Panc1 (cell line): ENCODE measurements around the gene MAP3K6. TPM values are rescaled to one million over a fixed set of nuclear protein-coding genes. Genes with fewer than 3 reads are reported as not detected.

Experiments used
- ATAC-seq: fragments of 200-7000 bp; cut with Tn5 transposase; 2 replicates; pipeline ENCODE4 v1.9.1; 2020; ENCODE audit warnings: mild to moderate bottlenecking, moderate library complexity
- BruUV-seq: library from RNA; stranded (reverse); fragments of 400-500 nt; replicated peaks from 2 replicates; lab custom pipeline; 2021; lab: Mats Ljungman, UMichigan
- CTCF ChIA-PET: fragments of 300-600 bp; sonication (Branson Sonifier 250); formaldehyde crosslinking; loops from one replicate; lab custom pipeline; 2022; ENCODE audit warnings: antibody characterized with exemption; lab: Charles Lee
- POLR2A ChIA-PET: fragments of 300-600 bp; sonication (Branson Sonifier 250); formaldehyde crosslinking; loops from one replicate; lab custom pipeline; 2022; ENCODE audit warnings: antibody characterized with exemption; lab: Charles Lee
- DNase-seq: peaks from one replicate; pipeline ENCODE4 v3.0.0-alpha.2; 2010; ENCODE audit warnings: low read depth, low spot score
- H3K27ac ChIP-seq: 2 replicates; pipeline ENCODE4 v1.5.1; 2011; ENCODE audit warnings: mild to moderate bottlenecking, low read length, inconsistent platforms
- H3K27me3 ChIP-seq: fragments of 200-500 bp; sonication (Bioruptor generic); 2 replicates; pipeline ENCODE4 v1.6.0; 2014; ENCODE audit warnings: low read length, inconsistent platforms; ENCODE audit not compliant: control insufficient read depth, insufficient read depth
- H3K36me3 ChIP-seq: fragments of 200-500 bp; sonication (Bioruptor generic); 2 replicates; pipeline ENCODE4 v1.5.1; 2014; ENCODE audit warnings: inconsistent platforms, mild to moderate bottlenecking, low read length, moderate library complexity; ENCODE audit not compliant: control insufficient read depth, insufficient read depth
- H3K4me1 ChIP-seq: 2 replicates; pipeline ENCODE4 v1.5.1; 2011; ENCODE audit warnings: inconsistent platforms, mild to moderate bottlenecking, low read length, moderate library complexity; ENCODE audit not compliant: control insufficient read depth, insufficient read depth
- H3K4me3 ChIP-seq, 2 experiments: 2 replicates each; pipeline ENCODE4 v1.5.1; 2011 to 2012; ENCODE audit warnings: low read depth in 2 of 2, low read length in 2 of 2, mild to moderate bottlenecking in 2 of 2, inconsistent platforms in 1 of 2, moderate library complexity in 1 of 2
- H3K9me3 ChIP-seq: fragments of 200-500 bp; sonication (Bioruptor generic); 2 replicates; pipeline ENCODE4 v1.5.1; 2014; ENCODE audit warnings: low read depth, mild to moderate bottlenecking, inconsistent platforms, low read length, moderate library complexity; ENCODE audit not compliant: control insufficient read depth, insufficient read depth
- CTCF ChIP-seq: fragments of 450-650 bp; IDR thresholded peaks from 2 replicates; pipeline ENCODE4 v1.5.1; 2017; ENCODE audit warnings: mild to moderate bottlenecking
- POLR2AphosphoS5 ChIP-seq: IDR thresholded peaks from 2 replicates; pipeline ENCODE4 v1.6.1; 2012; ENCODE audit warnings: mild to moderate bottlenecking, low read depth, low read length, moderate library complexity
- REST ChIP-seq, 2 experiments: IDR thresholded peaks; 2 replicates each; pipeline ENCODE4 v1.6.1; 2011 to 2012; ENCODE audit warnings: low read depth in 2 of 2, control low read depth in 1 of 2, low read length in 1 of 2, mild to moderate bottlenecking in 1 of 2, moderate library complexity in 1 of 2; ENCODE audit not compliant: insufficient read depth in 1 of 2
- SIN3A ChIP-seq: IDR thresholded peaks from 2 replicates; pipeline ENCODE4 v1.6.1; 2012; ENCODE audit warnings: low read depth, mild to moderate bottlenecking, low read length, moderate library complexity, borderline replicate concordance; ENCODE audit not compliant: insufficient read depth
- TCF7L2 ChIP-seq: IDR thresholded peaks from 2 replicates; pipeline ENCODE4 v1.6.1; 2011; ENCODE audit warnings: mild to moderate bottlenecking, low read depth, low read length, inconsistent platforms
- in situ Hi-C: cut with HindIII; loops from 2 replicates; pipeline ENCODE4 v1.10.0; 2016; ENCODE audit warnings: low sequenced_read_pairs, low pct_unique_long_range_greater_than_20kb
- intact Hi-C: fragments of 100-400 bp; cut with micrococcal nuclease; formaldehyde crosslinking; loops from one replicate; pipeline ENCODE4 v1.10.0; 2022; ENCODE audit not compliant: unreplicated experiment
- total RNA-seq: library from RNA; stranded (reverse); gene quantifications from one replicate; pipeline ENCODE4 v1.2.1, GENCODE V29; 2021; ENCODE audit not compliant: unreplicated experiment

MAP3K6 gene
- total RNA-seq, 1 experiment from 2014 or later, result 56.9 TPM

- H3K27me3 ChIP-seq, result no peaks in the 10 kb centered on the region
- H3K9me3 ChIP-seq, result no peaks in the 10 kb centered on the region
- in situ Hi-C loops (no loop called here), intact Hi-C loops (loop anchor here (2.0 to 10.0 kb wide), 3 partner anchors 94 to 270 kb away; no protein-coding TSS in a partner anchor)
- POLR2A ChIA-PET, result no interaction called here
- H3K36me3 ChIP-seq, result no peaks in the 10 kb centered on the region
- H3K4me1 ChIP-seq, result peaks cover 6% of the 10 kb centered on the region
- ATAC-seq, result no peak
- BruUV-seq, result no TSS peak
- TF ChIP-seq POLR2AphosphoS5 (no peak), SIN3A (no peak), REST (IDR thresholded peaks at IDR 0.05; ENCODE audit: insufficient read depth in 1 of 2, low read depth in 2 of 2, low read length in 1 of 2) (no peak), CTCF (no peak), TCF7L2 (no peak)
- no peak for DNase-seq
- no peak overlapping the region for H3K27ac ChIP-seq
- H3K4me3 ChIP-seq, result no peak overlapping the region
- CTCF ChIA-PET, result interaction anchor here (0.5 to 1.5 kb wide), 9 partner anchors 29 to 343 kb away, joined by 3 to 12 read pairs (median 5); no protein-coding TSS in a partner anchor
Measured at GRCh38 chr1:27394925-27395324, 28.2 kb upstream of the MAP3K6 start.

- H3K27me3 ChIP-seq, result no peaks in the 10 kb centered on the region
- no peak overlapping the region for H3K27ac ChIP-seq
- H3K4me1 ChIP-seq, result peaks cover 6% of the 10 kb centered on the region
- DNase-seq (no peak), ATAC-seq (no peak)
- no peak overlapping the region for H3K4me3 ChIP-seq
- no peak for TF ChIP-seq POLR2AphosphoS5
- no peak for TF ChIP-seq TCF7L2
- no peak for TF ChIP-seq CTCF
- no peak for TF ChIP-seq SIN3A
- TF ChIP-seq REST (IDR thresholded peaks at IDR 0.05; ENCODE audit: insufficient read depth in 1 of 2, low read depth in 2 of 2, low read length in 1 of 2), result no peak
- no peaks in the 10 kb centered on the region for H3K36me3 ChIP-seq
- intact Hi-C loops, result loop anchor here (2.0 to 10.0 kb wide), 3 partner anchors 93 to 271 kb away; no protein-coding TSS in a partner anchor
- in situ Hi-C loops, result no loop called here
- H3K9me3 ChIP-seq, result no peaks in the 10 kb centered on the region
- ChIA-PET CTCF (interaction anchor here (0.6 to 1.5 kb wide), 7 partner anchors 28 to 343 kb away, joined by 3 to 9 read pairs (median 5); no protein-coding TSS in a partner anchor), POLR2A (no interaction called here)
- no TSS peak for BruUV-seq
Measured at GRCh38 chr1:27394282-27394658, 27.5 kb upstream of the MAP3K6 start.
